ENCODE results near the gene TLE3.

Gene TLE3

GRCh38 chr15:70002897-70003296 is 94.8 kb downstream of the TLE3 start:
- no peak for DNase-seq
- ATAC-seq, result no peak

- no peak for DNase-seq
- no peak for ATAC-seq
Observed at GRCh38 chr15:70001859-70002258, 95.9 kb downstream of the TLE3 start.

GRCh38 chr15:69999392-70000085 is 98.2 kb downstream of the TLE3 start:
- DNase-seq (no peak), ATAC-seq (no peak)

GRCh38 chr15:69998541-69999391 is 99.0 kb downstream of the TLE3 start:
- no peak for DNase-seq

GRCh38 chr15:69997813-69998212 is 99.9 kb downstream of the TLE3 start:
- ATAC-seq, result no peak
- no peak for DNase-seq

More at GRCh38 chr15:69998541-69999391, 99.0 kb downstream of the TLE3 start:
- ATAC-seq, result no peak

Measured in stimulated activated naive CD8-positive, alpha-beta T cell treated with anti-CD3 and anti-CD28 coated beads, Interleukin-15, Interleukin-2, amounts not matched to agents 100 U/mL and 50 U/mL, for 24 hours (primary cell).